Pancreas (tissue), 10 donors: ENCODE results near the gene NCK2. TPM values are rescaled to one million over a fixed set of nuclear protein-coding genes. Genes with fewer than 3 reads are reported as not detected.

ENCODE experiments used
- ATAC-seq, 4 donors: fragments of 200-7000 bp; cut with Tn5 transposase; one replicate each; pipeline versions ENCODE4 v1.8.0 to v1.9.1; 2020; ENCODE audit warnings: mild to moderate bottlenecking in 4 of 4, moderate library complexity in 4 of 4
- DNase-seq, 6 donors: peaks; one replicate each; pipeline ENCODE4 v3.0.0-alpha.2; 2020
- FAIRE-seq: peaks from 2 replicates; lab custom pipeline; 2012; peaks lifted over from hg19 to GRCh38; lab: Jason Lieb, UNC
- H3K27ac ChIP-seq, 4 donors: fragments of 200-600 bp; sonication (generic); 1 replicate in 3 of 4; 2 replicates in 1 of 4; pipeline versions ENCODE4 v1.5.0 to v1.8.0; 2020
- H3K27me3 ChIP-seq, 4 donors: fragments of 200-600 bp; one replicate each; pipeline ENCODE4 v1.8.0; 2021
- H3K36me3 ChIP-seq, 3 donors: fragments of 200-600 bp; sonication (generic) in 1 of 3; one replicate each; pipeline versions ENCODE4 v1.5.0 to v1.8.0; 2020 to 2021
- H3K4me1 ChIP-seq, 3 donors: fragments of 200-600 bp; one replicate each; pipeline ENCODE4 v1.8.0; 2021
- H3K4me3 ChIP-seq, 4 donors: fragments of 200-600 bp; sonication (generic) in 2 of 4; one replicate each; pipeline versions ENCODE4 v1.5.0 to v1.8.0; 2020 to 2021
- H3K9me3 ChIP-seq, 4 donors: fragments of 200-600 bp; one replicate each; pipeline ENCODE4 v1.8.0; 2021
- WGBS, 2 donors: extraction: QIAGEN DNeasy Blood & Tissue Kit; methylation state at CpG; one replicate each; pipeline ENCODE4 v1.1.7; 2013; 5-methylcytosine and 5-hydroxymethylcytosine counted together
- intact Hi-C, 3 donors: fragments of 100-400 bp; cut with DNase I; formaldehyde crosslinking; loops; one replicate each; pipeline versions ENCODE4 v1.11.1 to v1.14.2; 2022
- polyA plus RNA-seq, 2 donors: library from polyadenylated mRNA; stranded (reverse); fragments of 200-250 nt; gene quantifications; one replicate each; pipeline ENCODE4 v1.2.3, GENCODE V29; 2013
- total RNA-seq, 6 donors: library from RNA; stranded (reverse); fragmentation: NEBNext Ultra II Directional in 4 of 6; extraction: Animal tissue kit (Norgen Biotek cat#: 25700) in 4 of 6; gene quantifications; one replicate each; pipeline versions ENCODE4 v1.2.1 to v1.2.4, GENCODE V29; 2021 to 2023
- TF ChIP-seq, protein P1 (sequence below), 4 donors: fragments of 200-600 bp; sonication (generic) in 3 of 4; IDR thresholded peaks; one replicate each; pipeline versions ENCODE4 v1.5.0 to v1.8.0; 2021; ENCODE audit warnings: antibody characterized with exemption in 4 of 4
- donor health status: healthy with polysubstance abuse.
- donor health status: DM: no; HTN: no; CAD: no; lungs with moderate emphysema.
- donor health status: DM: no; HTN: no; CAD: no.
- donor health status: control.
- donor health status: control.
- donor health status: Bipolar disorder and iron deficiency.
- donor health status: DM: yes; HTN: yes; CAD: no.
- donor health status: DM: no; HTN: no; CAD: no.
- donor health status: DM: no; HTN: no; CAD: no.
- donor health status: DM: yes; HTN: yes; CAD: no.

The NCK2 gene
- total and polyA plus RNA-seq, 8 donors = 28.4 to 57.6 (median 31.2) TPM

DNA sequence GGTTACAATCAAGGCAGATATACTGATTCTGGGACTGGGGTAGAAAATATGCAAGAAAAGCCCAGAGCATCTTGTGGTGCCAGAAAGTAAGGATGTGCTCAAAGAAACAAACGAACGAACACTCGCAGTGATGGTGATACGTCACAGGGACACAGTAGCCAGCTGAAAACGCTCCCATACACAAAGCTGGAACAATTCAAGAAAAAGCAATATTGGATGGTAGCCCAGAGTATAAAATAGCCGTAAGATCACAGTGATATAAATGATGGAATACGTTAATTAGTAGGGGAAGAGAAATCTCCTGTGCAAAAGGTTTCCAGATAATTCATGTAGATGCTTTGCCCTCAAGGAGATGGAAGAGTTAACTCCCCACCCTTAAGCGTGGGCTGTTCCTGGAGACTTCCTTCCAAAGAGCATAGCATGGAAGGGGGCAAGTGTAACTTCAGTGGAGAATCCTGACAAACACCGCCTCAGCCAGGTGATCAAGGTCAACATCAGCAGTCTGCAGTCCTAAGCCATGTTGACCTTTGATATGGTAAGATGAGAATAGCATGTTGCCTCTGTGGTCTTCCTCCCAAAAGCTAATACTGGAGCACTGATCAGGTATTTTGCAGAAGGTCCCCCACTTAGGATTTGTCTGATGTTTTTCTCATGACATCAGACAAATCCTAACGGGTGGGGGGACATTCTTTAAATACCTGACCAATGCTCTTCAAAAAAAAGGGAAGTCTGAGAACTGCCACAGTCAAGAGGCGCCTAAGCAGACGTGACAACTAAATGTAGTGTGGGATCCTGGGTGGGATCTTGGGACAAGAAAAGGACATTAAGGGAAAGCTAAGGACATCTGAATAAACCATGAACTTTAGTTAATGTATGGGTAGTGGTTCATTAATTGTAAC lies 99.0 kb downstream of the NCK2 start:
- DNase-seq (no peak), FAIRE-seq (no peak), ATAC-seq (no peak)
- Histone ChIP-seq H3K36me3 (no peaks in the 10 kb centered on the region), H3K4me1 (peaks cover 0 to 3% (median 0%) of the 10 kb centered on the region in 3 donors), H3K4me3 (no peak overlapping the region), H3K9me3 (no peaks in the 10 kb centered on the region), H3K27me3 (no peaks in the 10 kb centered on the region), H3K27ac (no peak overlapping the region)
- WGBS, 2 donors = 81 to 84% methylated on average over 12 of the region's 12 CpGs
- intact Hi-C loops = no loop called here
- TF ChIP-seq, protein P1, sequence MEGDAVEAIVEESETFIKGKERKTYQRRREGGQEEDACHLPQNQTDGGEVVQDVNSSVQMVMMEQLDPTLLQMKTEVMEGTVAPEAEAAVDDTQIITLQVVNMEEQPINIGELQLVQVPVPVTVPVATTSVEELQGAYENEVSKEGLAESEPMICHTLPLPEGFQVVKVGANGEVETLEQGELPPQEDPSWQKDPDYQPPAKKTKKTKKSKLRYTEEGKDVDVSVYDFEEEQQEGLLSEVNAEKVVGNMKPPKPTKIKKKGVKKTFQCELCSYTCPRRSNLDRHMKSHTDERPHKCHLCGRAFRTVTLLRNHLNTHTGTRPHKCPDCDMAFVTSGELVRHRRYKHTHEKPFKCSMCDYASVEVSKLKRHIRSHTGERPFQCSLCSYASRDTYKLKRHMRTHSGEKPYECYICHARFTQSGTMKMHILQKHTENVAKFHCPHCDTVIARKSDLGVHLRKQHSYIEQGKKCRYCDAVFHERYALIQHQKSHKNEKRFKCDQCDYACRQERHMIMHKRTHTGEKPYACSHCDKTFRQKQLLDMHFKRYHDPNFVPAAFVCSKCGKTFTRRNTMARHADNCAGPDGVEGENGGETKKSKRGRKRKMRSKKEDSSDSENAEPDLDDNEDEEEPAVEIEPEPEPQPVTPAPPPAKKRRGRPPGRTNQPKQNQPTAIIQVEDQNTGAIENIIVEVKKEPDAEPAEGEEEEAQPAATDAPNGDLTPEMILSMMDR (IDR thresholded peaks at IDR 0.05) = no peak

DNA sequence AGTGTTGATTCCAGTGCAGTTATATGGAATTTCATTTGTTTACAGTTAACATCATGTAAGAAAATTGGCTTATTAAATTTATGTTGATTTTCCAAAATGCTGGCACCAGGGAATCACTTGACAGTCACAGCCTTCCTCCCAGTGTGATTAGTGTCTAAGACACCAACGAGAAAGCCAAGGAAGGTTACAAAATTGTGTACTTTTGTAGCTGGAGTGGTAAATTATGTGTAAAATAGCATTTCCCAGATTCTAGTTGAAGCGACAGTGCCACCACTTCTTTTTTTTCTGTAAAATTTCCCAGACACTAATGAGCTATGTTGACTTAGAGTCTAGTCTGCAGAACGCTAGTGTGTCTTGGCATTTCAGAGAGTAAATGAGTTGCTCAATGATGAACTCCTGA lies 101.3 kb downstream of the NCK2 start:
- no peak for ATAC-seq
- no peak for DNase-seq
- whole genome bisulfite sequencing, 2 donors = 84 to 89% methylated on average over 3 of the region's 3 CpGs
- no peaks in the 10 kb centered on the region for H3K36me3 ChIP-seq
- no peak overlapping the region for H3K27ac ChIP-seq
- H3K4me1 ChIP-seq = no peaks in the 10 kb centered on the region
- no peaks in the 10 kb centered on the region for H3K27me3 ChIP-seq
- H3K9me3 ChIP-seq = no peaks in the 10 kb centered on the region
- intact Hi-C loops = no loop called here
- no peak for FAIRE-seq
- TF ChIP-seq, protein P1 (IDR thresholded peaks at IDR 0.05) = no peak
- H3K4me3 ChIP-seq = no peak overlapping the region

DNA sequence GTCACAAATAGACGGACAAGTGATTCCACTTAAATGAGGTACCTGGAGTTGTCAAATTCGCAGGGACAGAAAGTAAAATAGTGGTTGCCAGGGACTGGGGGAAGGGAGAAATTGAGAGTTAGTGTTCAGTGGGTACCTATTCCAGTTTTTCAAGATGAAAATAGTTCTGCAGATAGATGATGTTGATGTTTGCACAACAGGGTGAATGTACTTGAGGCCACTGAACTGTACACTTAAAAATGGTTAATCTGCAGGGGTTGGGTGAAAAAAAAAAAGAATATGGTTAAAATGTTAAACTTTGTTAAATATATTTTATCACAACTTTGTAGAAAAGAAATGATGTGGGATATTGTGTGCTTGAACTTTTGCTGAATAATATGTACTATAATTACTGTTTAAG lies 102.3 kb downstream of the NCK2 start:
- H3K9me3 ChIP-seq = no peaks in the 10 kb centered on the region
- no peak overlapping the region for H3K27ac ChIP-seq
- H3K36me3 ChIP-seq = no peaks in the 10 kb centered on the region
- no peak for ATAC-seq
- no peak for FAIRE-seq
- H3K4me1 ChIP-seq = no peaks in the 10 kb centered on the region
- H3K4me3 ChIP-seq = no peak overlapping the region
- TF ChIP-seq, protein P1 (IDR thresholded peaks at IDR 0.05) = no peak
- no peak for DNase-seq
- 90 to 91% methylated on average over 2 of the region's 2 CpGs for WGBS, 2 donors
- intact Hi-C loops = no loop called here
- no peaks in the 10 kb centered on the region for H3K27me3 ChIP-seq

DNA sequence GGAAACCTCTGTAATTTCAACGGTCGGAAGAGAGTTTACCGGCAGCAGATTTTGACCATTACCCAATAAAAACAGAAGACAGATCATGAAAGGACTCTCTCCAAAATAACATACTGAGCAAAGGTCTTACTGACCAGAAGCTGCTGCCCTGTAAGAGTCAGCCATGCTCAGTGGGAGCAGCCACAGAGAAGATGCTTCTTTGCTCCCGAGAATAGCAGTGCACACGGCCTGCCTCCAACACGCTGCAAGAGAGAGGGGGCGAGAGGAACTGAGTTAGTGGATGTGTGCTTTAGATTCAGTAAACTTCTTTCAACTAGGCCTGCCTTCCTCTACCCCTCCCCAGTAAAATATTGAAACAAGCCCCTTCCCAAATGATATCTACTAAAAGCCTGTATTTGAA lies 103.7 kb downstream of the NCK2 start:
- Histone ChIP-seq H3K4me3 (no peak overlapping the region), H3K27me3 (no peaks in the 10 kb centered on the region), H3K27ac (no peak overlapping the region), H3K9me3 (no peaks in the 10 kb centered on the region), H3K4me1 (no peaks in the 10 kb centered on the region), H3K36me3 (no peaks in the 10 kb centered on the region)
- intact Hi-C loops = no loop called here
- ATAC-seq (no peak), FAIRE-seq (no peak), DNase-seq (no peak)
- TF ChIP-seq, protein P1 (IDR thresholded peaks at IDR 0.05) = no peak
- WGBS, 2 donors = 93% methylated on average over 7 of the region's 7 CpGs
